A549 (cell line): Measurements from ENCODE around the gene SEPTIN1. TPM values are rescaled to one million over a fixed set of nuclear protein-coding genes. Genes with fewer than 3 reads are reported as not detected.
A peak's percentile ranks its signal among the peaks of the same experiment; 100 is the strongest.

Source experiments
- CHD2 ChIP-seq: fragments of 150-350 bp; IDR thresholded peaks from 2 replicates; pipeline ENCODE4 v1.6.1; 2014; ENCODE audit warnings: low read length; ENCODE audit not compliant: partially characterized antibody
- EHMT2 ChIP-seq: fragments of 200-600 bp; sonication (generic); IDR thresholded peaks from 2 replicates; pipeline ENCODE4 v1.6.1; 2016; ENCODE audit warnings: antibody characterized with exemption, low read depth, mild to moderate bottlenecking, moderate library complexity
- HOXB13 ChIP-seq: fragments of 250-450 bp; sonication (Bioruptor Pico); IDR thresholded peaks from 2 replicates; pipeline ENCODE4 v1.5.0; 2020; ENCODE audit warnings: low read depth, mild to moderate bottlenecking, moderate library complexity
- HOXB5 ChIP-seq: fragments of 250-450 bp; sonication (Bioruptor Pico); IDR thresholded peaks from 2 replicates; pipeline ENCODE4 v1.5.0; 2020; ENCODE audit warnings: mild to moderate bottlenecking, moderate library complexity
- JUN ChIP-seq, 2 experiments: fragments of >200 bp; sonication (Bioruptor Twin); formaldehyde crosslinking; IDR thresholded peaks; 2 replicates in 1 of 2; 3 replicates in 1 of 2; pipeline ENCODE4 v1.6.1; 2016 to 2017
- JUNB ChIP-seq: fragments of >200 bp; sonication (Bioruptor Twin); formaldehyde crosslinking; IDR thresholded peaks from 2 replicates; pipeline ENCODE4 v1.6.1; 2016
- KDM1A ChIP-seq: fragments of 200-600 bp; sonication (generic); IDR thresholded peaks from 2 replicates; pipeline ENCODE4 v1.6.1; 2016; ENCODE audit warnings: low read depth, mild to moderate bottlenecking
- KDM5A ChIP-seq: fragments of 200-600 bp; sonication (generic); IDR thresholded peaks from 2 replicates; pipeline ENCODE4 v1.6.1; 2016; ENCODE audit warnings: antibody characterized with exemption, mild to moderate bottlenecking
- NFE2L2 ChIP-seq: fragments of 150-350 bp; conservative IDR thresholded peaks from 2 replicates; pipeline ENCODE4 v1.6.1; 2014; ENCODE audit warnings: low read length
- POLR2A ChIP-seq: IDR thresholded peaks from 2 replicates; pipeline ENCODE4 v1.6.1; 2012; ENCODE audit warnings: mild to moderate bottlenecking, low read length
- RAD21 ChIP-seq, 2 experiments: fragments of >200 bp in 1 of 2; sonication (Bioruptor Twin) in 1 of 2; formaldehyde crosslinking in 1 of 2; IDR thresholded peaks in 1 of 2; conservative IDR thresholded peaks in 1 of 2; 2 replicates in 1 of 2; 3 replicates in 1 of 2; pipeline ENCODE4 v1.6.1; 2012 to 2018; ENCODE audit warnings: inconsistent platforms in 1 of 2
- RNF2 ChIP-seq: fragments of 200-600 bp; sonication (generic); IDR thresholded peaks from 2 replicates; pipeline ENCODE4 v1.6.1; 2016; ENCODE audit warnings: low read depth, mild to moderate bottlenecking, antibody characterized with exemption, moderate library complexity, borderline replicate concordance
- SREBF2 ChIP-seq: fragments of 450-650 bp; IDR thresholded peaks from 2 replicates; pipeline ENCODE4 v1.6.1; 2014; ENCODE audit warnings: mild to moderate bottlenecking, moderate library complexity
- TFCP2L1 ChIP-seq: fragments of 250-450 bp; sonication (Bioruptor Pico); IDR thresholded peaks from 2 replicates; pipeline ENCODE4 v1.5.0; 2021; ENCODE audit warnings: mild to moderate bottlenecking
- polyA plus RNA-seq, 4 experiments: library from polyadenylated mRNA; depleted of rRNA in 3 of 4; stranded (reverse); fragments of >200 nt; fragmentation: RNase III in 1 of 4; extraction: RNeasy Plus Mini Kit Qiagen cat#74134 plus additional on column Dnase treatment in 1 of 4; gene quantifications; 2 replicates in 3 of 4; 3 replicates in 1 of 4; pipeline ENCODE4 v1.2.3, GENCODE V29; 2011 to 2017
- TF ChIP-seq, protein P1 (sequence below): fragments of 250-450 bp; sonication (Bioruptor Pico); IDR thresholded peaks from 2 replicates; pipeline ENCODE4 v1.5.0; 2020; ENCODE audit warnings: low read depth, mild to moderate bottlenecking, moderate library complexity
- TF ChIP-seq, protein P2 (sequence below): fragments of 450-650 bp; IDR thresholded peaks from 2 replicates; pipeline ENCODE4 v1.6.1; 2014; ENCODE audit warnings: antibody characterized with exemption
- TF ChIP-seq, protein P3 (sequence below): IDR thresholded peaks from 2 replicates; pipeline ENCODE4 v1.6.1; 2012
- TF ChIP-seq, protein P4 (sequence below): fragments of 150-350 bp; IDR thresholded peaks from 2 replicates; pipeline ENCODE4 v1.6.1; 2014; ENCODE audit warnings: low read depth, mild to moderate bottlenecking, low read length
- TF ChIP-seq, protein P5 (sequence below): fragments of 200-600 bp; sonication (generic); IDR thresholded peaks from 2 replicates; pipeline ENCODE4 v1.6.1; 2016; ENCODE audit warnings: antibody characterized with exemption, mild to moderate bottlenecking, moderate library complexity

Gene SEPTIN1
- polyA plus RNA-seq, 2 of the 4 experiments (the other 2 are of a cell fraction): 0.17 to 0.65 TPM

DNA sequence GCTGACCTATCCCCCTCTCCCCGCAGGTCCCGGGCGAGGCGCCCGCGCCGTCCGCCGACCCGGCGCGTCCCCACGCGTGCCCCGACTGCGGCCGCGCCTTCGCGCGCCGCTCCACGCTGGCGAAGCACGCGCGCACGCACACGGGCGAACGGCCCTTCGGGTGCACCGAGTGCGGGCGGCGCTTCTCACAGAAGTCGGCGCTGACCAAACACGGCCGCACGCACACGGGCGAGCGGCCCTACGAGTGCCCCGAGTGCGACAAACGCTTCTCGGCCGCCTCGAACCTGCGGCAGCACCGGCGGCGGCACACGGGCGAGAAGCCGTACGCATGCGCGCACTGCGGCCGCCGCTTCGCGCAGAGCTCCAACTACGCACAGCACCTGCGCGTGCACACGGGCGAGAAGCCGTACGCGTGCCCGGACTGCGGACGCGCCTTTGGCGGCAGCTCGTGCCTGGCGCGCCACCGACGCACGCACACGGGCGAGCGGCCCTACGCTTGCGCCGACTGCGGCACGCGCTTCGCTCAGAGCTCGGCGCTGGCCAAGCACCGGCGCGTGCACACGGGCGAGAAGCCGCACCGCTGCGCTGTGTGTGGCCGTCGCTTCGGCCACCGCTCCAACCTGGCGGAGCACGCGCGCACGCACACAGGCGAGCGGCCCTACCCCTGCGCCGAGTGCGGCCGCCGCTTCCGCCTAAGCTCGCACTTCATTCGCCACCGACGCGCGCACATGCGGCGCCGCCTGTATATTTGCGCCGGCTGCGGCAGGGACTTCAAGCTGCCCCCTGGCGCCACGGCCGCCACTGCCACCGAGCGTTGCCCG is 35.4 kb upstream of the SEPTIN1 start (continued):
- TF ChIP-seq NFE2L2 (no peak), JUNB (no peak), EHMT2 (no peak), KDM1A (peak; percentile 55; the same call in 1 of the 2 replicates), JUN (IDR thresholded peaks at IDR 0.05) (peak; percentile 26 to 44; a peak in 3 of 5 replicates), POLR2A (peak; percentile 26), KDM5A (no peak), CHD2 (no peak), SREBF2 (no peak), RAD21 (conservative IDR thresholded peaks at IDR 0.05 in 1 of 2, IDR thresholded peaks at IDR 0.05 in 1 of 2) (peak; percentile 8 to 26; a peak in 2 of 5 replicates), TFCP2L1 (no peak; the same call in none of the 2 replicates), HOXB5 (CRISPR knock-in tag) (peak; percentile 77; the same call in 1 of the 2 replicates), HOXB13 (CRISPR knock-in tag) (no peak), RNF2 (peak; percentile 97; the same call in 1 of the 2 replicates)
- TF ChIP-seq, protein P1, sequence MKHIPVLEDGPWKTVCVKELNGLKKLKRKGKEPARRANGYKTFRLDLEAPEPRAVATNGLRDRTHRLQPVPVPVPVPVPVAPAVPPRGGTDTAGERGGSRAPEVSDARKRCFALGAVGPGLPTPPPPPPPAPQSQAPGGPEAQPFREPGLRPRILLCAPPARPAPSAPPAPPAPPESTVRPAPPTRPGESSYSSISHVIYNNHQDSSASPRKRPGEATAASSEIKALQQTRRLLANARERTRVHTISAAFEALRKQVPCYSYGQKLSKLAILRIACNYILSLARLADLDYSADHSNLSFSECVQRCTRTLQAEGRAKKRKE: no peak; the same call in 1 of the 2 replicates
- TF ChIP-seq, protein P2, sequence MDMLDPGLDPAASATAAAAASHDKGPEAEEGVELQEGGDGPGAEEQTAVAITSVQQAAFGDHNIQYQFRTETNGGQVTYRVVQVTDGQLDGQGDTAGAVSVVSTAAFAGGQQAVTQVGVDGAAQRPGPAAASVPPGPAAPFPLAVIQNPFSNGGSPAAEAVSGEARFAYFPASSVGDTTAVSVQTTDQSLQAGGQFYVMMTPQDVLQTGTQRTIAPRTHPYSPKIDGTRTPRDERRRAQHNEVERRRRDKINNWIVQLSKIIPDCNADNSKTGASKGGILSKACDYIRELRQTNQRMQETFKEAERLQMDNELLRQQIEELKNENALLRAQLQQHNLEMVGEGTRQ: no peak
- TF ChIP-seq, protein P3, sequence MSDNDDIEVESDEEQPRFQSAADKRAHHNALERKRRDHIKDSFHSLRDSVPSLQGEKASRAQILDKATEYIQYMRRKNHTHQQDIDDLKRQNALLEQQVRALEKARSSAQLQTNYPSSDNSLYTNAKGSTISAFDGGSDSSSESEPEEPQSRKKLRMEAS: peak; percentile 90
- TF ChIP-seq, protein P4, sequence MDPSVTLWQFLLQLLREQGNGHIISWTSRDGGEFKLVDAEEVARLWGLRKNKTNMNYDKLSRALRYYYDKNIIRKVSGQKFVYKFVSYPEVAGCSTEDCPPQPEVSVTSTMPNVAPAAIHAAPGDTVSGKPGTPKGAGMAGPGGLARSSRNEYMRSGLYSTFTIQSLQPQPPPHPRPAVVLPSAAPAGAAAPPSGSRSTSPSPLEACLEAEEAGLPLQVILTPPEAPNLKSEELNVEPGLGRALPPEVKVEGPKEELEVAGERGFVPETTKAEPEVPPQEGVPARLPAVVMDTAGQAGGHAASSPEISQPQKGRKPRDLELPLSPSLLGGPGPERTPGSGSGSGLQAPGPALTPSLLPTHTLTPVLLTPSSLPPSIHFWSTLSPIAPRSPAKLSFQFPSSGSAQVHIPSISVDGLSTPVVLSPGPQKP: no peak
- TF ChIP-seq, protein P5, sequence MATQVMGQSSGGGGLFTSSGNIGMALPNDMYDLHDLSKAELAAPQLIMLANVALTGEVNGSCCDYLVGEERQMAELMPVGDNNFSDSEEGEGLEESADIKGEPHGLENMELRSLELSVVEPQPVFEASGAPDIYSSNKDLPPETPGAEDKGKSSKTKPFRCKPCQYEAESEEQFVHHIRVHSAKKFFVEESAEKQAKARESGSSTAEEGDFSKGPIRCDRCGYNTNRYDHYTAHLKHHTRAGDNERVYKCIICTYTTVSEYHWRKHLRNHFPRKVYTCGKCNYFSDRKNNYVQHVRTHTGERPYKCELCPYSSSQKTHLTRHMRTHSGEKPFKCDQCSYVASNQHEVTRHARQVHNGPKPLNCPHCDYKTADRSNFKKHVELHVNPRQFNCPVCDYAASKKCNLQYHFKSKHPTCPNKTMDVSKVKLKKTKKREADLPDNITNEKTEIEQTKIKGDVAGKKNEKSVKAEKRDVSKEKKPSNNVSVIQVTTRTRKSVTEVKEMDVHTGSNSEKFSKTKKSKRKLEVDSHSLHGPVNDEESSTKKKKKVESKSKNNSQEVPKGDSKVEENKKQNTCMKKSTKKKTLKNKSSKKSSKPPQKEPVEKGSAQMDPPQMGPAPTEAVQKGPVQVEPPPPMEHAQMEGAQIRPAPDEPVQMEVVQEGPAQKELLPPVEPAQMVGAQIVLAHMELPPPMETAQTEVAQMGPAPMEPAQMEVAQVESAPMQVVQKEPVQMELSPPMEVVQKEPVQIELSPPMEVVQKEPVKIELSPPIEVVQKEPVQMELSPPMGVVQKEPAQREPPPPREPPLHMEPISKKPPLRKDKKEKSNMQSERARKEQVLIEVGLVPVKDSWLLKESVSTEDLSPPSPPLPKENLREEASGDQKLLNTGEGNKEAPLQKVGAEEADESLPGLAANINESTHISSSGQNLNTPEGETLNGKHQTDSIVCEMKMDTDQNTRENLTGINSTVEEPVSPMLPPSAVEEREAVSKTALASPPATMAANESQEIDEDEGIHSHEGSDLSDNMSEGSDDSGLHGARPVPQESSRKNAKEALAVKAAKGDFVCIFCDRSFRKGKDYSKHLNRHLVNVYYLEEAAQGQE: no peak; the same call in 1 of the 2 replicates
